Breast epithelium (tissue), 3 donors: ENCODE data around the gene NUB1.

ENCODE experiments used
- CTCF ChIP-seq, 3 donors: fragments of 450-650 bp; IDR thresholded peaks; one replicate each; pipeline ENCODE4 v1.5.1; 2016 to 2017; ENCODE audit warnings: antibody characterized with exemption in 3 of 3, mild to moderate bottlenecking in 3 of 3, moderate library complexity in 3 of 3
- POLR2A ChIP-seq: fragments of 450-650 bp; IDR thresholded peaks from one replicate; pipeline ENCODE4 v1.6.1; 2016; ENCODE audit warnings: antibody characterized with exemption, mild to moderate bottlenecking, moderate library complexity

- TF ChIP-seq CTCF (IDR thresholded peaks at IDR 0.05) (no peak), POLR2A (no peak)
These were observed 85.5 kb downstream of the NUB1 start for GRCh38 chr7:151426904-151427704.
